Esophagus muscularis mucosa (tissue), 4 donors: ENCODE results near the gene DDX31. TPM values are rescaled to one million over a fixed set of nuclear protein-coding genes. Genes with fewer than 3 reads are reported as not detected.

Experiments
- DNase-seq: peaks from one replicate; pipeline ENCODE4 v3.0.0-alpha.2; 2017; ENCODE audit errors: extremely low spot score
- H3K27ac ChIP-seq, 4 donors: fragments of 200-600 bp; sonication (generic); replicated peaks in 1 of 4; 1 replicate in 3 of 4; 2 replicates in 1 of 4; pipeline ENCODE4 v1.5.1; 2016 to 2019; ENCODE audit warnings: mild to moderate bottlenecking in 1 of 4
- H3K27me3 ChIP-seq, 4 donors: fragments of 200-600 bp; sonication (generic); one replicate each; pipeline versions ENCODE4 v1.5.1 to v1.6.0; 2016 to 2019
- H3K36me3 ChIP-seq, 4 donors: fragments of 200-600 bp; sonication (generic); one replicate each; pipeline ENCODE4 v1.5.1; 2016 to 2019
- H3K4me1 ChIP-seq, 4 donors: fragments of 200-600 bp; sonication (generic); one replicate each; pipeline ENCODE4 v1.5.1; 2016 to 2019
- H3K4me3 ChIP-seq, 4 donors: fragments of 200-600 bp; sonication (generic); 1 replicate in 2 of 4; 2 replicates in 2 of 4; pipeline ENCODE4 v1.5.1; 2016 to 2019; ENCODE audit warnings: mild to moderate bottlenecking in 4 of 4, moderate library complexity in 1 of 4
- H3K9me3 ChIP-seq, 4 donors: fragments of 200-600 bp; sonication (generic); 1 replicate in 3 of 4; 2 replicates in 1 of 4; pipeline ENCODE4 v1.5.1; 2016 to 2019
- CTCF ChIP-seq, 3 experiments: fragments of 200-600 bp in 2 of 3; fragments of 450-650 bp in 1 of 3; sonication (generic) in 2 of 3; IDR thresholded peaks; one replicate each; pipeline ENCODE4 v1.5.1; 2017 to 2019; ENCODE audit warnings: antibody characterized with exemption in 3 of 3, mild to moderate bottlenecking in 2 of 3, moderate library complexity in 1 of 3
- EP300 ChIP-seq: sonication (generic); formaldehyde crosslinking; IDR thresholded peaks from one replicate; pipeline ENCODE4 v1.6.1; 2017; ENCODE audit warnings: antibody characterized with exemption
- POLR2A ChIP-seq: fragments of 450-650 bp; IDR thresholded peaks from one replicate; pipeline ENCODE4 v1.6.1; 2017; ENCODE audit warnings: antibody characterized with exemption, moderate library complexity, mild to moderate bottlenecking, low read depth
- POLR2AphosphoS5 ChIP-seq, 2 donors: sonication (generic); formaldehyde crosslinking; IDR thresholded peaks; one replicate each; pipeline ENCODE4 v1.6.1; 2017; ENCODE audit warnings: antibody characterized with exemption in 2 of 2
- WGBS: methylation state at CpG from one replicate; pipeline ENCODE4 v1.1.5; 2018; 5-methylcytosine and 5-hydroxymethylcytosine counted together
- intact Hi-C: fragments of 100-400 bp; cut with DNase I; formaldehyde crosslinking; loops from one replicate; pipeline ENCODE4 v1.15.1; 2023
- total RNA-seq, 4 donors: library from RNA; depleted of rRNA; stranded (reverse); fragments of >200 nt; gene quantifications; one replicate each; pipeline versions ENCODE4 v1.1.0 to v1.2.1, GENCODE V29; 2016

The DDX31 gene
- total RNA-seq, 4 donors from 2014 or later: 6.6 to 7.8 (median 7.5) TPM

- Histone ChIP-seq H3K27me3 (peaks cover 6 to 84% (median 64%) of the 10 kb centered on the region in 4 donors), H3K4me3 (no peak overlapping the region), H3K36me3 (peaks cover 9 to 19% (median 16%) of the 10 kb centered on the region in 4 donors), H3K27ac (no peak overlapping the region), H3K9me3 (no peaks in the 10 kb centered on the region), H3K4me1 (peaks cover 0 to 35% (median 29%) of the 10 kb centered on the region in 4 donors)
- WGBS: 4% methylated on average over 11 of the region's 17 CpGs
- DNase-seq: no peak
- intact Hi-C loops: no loop called here
- TF ChIP-seq CTCF (IDR thresholded peaks at IDR 0.05) (no peak), POLR2AphosphoS5 (IDR thresholded peaks at IDR 0.05) (no peak)
Measured at GRCh38 chr9:132590037-132590317, 79.8 kb downstream of the DDX31 start.

- no peak for DNase-seq
- peaks cover 6 to 90% (median 70%) of the 10 kb centered on the region in 4 donors for H3K27me3 ChIP-seq
- no peak overlapping the region for H3K27ac ChIP-seq
- H3K4me1 ChIP-seq: peaks cover 0 to 35% (median 29%) of the 10 kb centered on the region in 4 donors
- H3K9me3 ChIP-seq: no peaks in the 10 kb centered on the region
- no peak overlapping the region for H3K4me3 ChIP-seq
- TF ChIP-seq POLR2AphosphoS5 (IDR thresholded peaks at IDR 0.05) (no peak), EP300 (no peak), CTCF (IDR thresholded peaks at IDR 0.05) (no peak), POLR2A (no peak)
- intact Hi-C loops: no loop called here
- peaks cover 3 to 13% (median 11%) of the 10 kb centered on the region in 4 donors for H3K36me3 ChIP-seq
- WGBS: 4% methylated on average over 19 of the region's 83 CpGs
Measured at GRCh38 chr9:132589148-132590036, 80.4 kb downstream of the DDX31 start.

GRCh38 chr9:132588501-132589147 is 81.2 kb downstream of the DDX31 start:
- Histone ChIP-seq H3K27me3 (peaks cover 6 to 93% (median 76%) of the 10 kb centered on the region in 4 donors), H3K4me3 (no peak overlapping the region), H3K36me3 (peaks cover 0 to 7% (median 3%) of the 10 kb centered on the region in 4 donors), H3K4me1 (peaks cover 0 to 35% (median 29%) of the 10 kb centered on the region in 4 donors), H3K27ac (no peak overlapping the region), H3K9me3 (no peaks in the 10 kb centered on the region)
- intact Hi-C loops: no loop called here
- TF ChIP-seq CTCF (IDR thresholded peaks at IDR 0.05): no peak
- no peak for TF ChIP-seq POLR2AphosphoS5 (IDR thresholded peaks at IDR 0.05)
- TF ChIP-seq POLR2A: no peak
- TF ChIP-seq EP300: no peak
- WGBS: 8% methylated on average over 15 of the region's 28 CpGs
- no peak for DNase-seq

GRCh38 chr9:132588098-132588497 is 81.7 kb downstream of the DDX31 start:
- 47% methylated on average over 12 of the region's 12 CpGs for WGBS
- TF ChIP-seq POLR2A (no peak), EP300 (no peak), CTCF (IDR thresholded peaks at IDR 0.05) (no peak), POLR2AphosphoS5 (IDR thresholded peaks at IDR 0.05) (no peak)

More at GRCh38 chr9:132588098-132588497, 81.7 kb downstream of the DDX31 start:
- H3K27ac ChIP-seq: no peak overlapping the region
- H3K27me3 ChIP-seq: peaks cover 6 to 94% (median 82%) of the 10 kb centered on the region in 4 donors
- DNase-seq: no peak
- H3K9me3 ChIP-seq: no peaks in the 10 kb centered on the region
- H3K4me3 ChIP-seq: no peak overlapping the region
- H3K4me1 ChIP-seq: peaks cover 0 to 35% (median 29%) of the 10 kb centered on the region in 4 donors
- H3K36me3 ChIP-seq: peaks cover 0 to 1% (median 0%) of the 10 kb centered on the region in 4 donors
- intact Hi-C loops: no loop called here
